Measurements from ENCODE around the gene SPDEF.

SPDEF gene

GRCh38 chr6:34544776-34545471 lies 11.2 kb downstream of the SPDEF start:
- DNase-seq = peak; percentile 48

DNA sequence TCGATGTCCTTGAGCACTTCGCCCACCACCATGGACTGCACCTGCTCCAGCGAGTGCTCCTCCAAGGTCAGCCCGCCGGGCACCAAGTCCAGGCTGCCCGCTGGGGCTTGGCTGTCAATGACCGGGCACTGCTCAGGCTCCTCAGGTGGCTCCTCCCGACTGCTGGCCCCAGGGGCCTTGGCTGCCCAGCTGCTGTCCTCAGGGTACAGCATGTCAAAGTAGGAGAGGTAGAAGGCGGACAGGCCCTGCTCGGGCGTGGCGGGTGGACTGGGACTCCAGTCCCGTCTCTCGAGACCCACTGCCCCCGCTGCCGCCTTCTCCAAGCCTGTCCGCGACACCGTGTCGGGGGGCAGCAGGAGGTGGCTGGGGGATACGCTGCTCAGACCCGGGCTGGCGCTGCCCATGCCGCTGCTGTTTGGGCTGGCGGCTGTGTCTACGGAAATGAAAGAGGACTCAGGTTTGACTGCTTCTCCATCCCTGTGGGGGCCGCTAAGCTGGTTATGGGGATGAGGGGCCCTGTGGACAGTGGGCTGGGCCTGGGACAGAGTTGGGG lies 12.0 kb downstream of the SPDEF start:
- DNase-seq = no peak

DNA sequence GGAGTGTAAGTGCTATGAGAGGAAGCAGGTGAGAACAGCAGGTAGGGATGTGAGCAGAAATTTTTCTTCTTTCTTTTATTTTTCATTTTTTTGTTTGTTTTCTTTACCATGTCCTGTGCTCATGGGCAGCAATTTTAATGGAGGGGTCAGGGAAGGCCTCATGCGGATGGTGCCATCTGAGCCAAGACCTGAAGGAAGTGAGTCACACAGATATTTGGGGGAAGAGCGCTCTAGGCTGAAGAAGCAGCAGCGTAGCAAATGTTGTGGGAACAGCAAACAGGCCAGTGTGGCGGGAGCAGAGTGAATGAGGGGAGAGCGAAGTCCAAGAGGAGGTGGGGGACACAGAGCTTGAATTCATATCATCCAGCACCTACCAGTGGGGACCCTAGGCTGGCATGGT lies 12.7 kb downstream of the SPDEF start:
- no peak for DNase-seq

GRCh38 chr6:34540841-34541240 lies 15.3 kb downstream of the SPDEF start:
- no peak for DNase-seq

GRCh38 chr6:34540222-34540621 lies 15.9 kb downstream of the SPDEF start:
- DNase-seq = no peak

GRCh38 chr6:34539181-34539580 lies 16.9 kb downstream of the SPDEF start:
- DNase-seq = no peak

DNA sequence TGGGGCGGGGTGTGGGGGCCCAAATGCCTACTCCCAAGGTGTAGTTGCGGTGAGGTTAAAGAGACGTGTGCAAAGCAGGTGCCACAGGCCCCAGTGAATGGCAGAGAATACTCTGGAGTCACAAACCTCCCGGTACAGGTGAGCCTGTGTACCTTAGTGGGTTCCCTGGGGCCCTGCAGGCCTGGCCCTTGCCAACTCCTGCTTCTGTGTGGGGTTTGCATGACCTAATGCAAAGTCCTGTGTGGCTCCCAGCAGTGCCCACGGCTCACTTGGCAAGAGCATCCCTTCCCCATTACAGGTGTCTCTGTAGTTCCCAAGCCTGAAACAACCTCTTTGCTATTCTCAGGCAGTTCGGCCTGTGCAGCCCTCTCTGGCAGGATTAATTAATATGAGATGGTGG lies 17.5 kb downstream of the SPDEF start:
- no peak for DNase-seq

DNA sequence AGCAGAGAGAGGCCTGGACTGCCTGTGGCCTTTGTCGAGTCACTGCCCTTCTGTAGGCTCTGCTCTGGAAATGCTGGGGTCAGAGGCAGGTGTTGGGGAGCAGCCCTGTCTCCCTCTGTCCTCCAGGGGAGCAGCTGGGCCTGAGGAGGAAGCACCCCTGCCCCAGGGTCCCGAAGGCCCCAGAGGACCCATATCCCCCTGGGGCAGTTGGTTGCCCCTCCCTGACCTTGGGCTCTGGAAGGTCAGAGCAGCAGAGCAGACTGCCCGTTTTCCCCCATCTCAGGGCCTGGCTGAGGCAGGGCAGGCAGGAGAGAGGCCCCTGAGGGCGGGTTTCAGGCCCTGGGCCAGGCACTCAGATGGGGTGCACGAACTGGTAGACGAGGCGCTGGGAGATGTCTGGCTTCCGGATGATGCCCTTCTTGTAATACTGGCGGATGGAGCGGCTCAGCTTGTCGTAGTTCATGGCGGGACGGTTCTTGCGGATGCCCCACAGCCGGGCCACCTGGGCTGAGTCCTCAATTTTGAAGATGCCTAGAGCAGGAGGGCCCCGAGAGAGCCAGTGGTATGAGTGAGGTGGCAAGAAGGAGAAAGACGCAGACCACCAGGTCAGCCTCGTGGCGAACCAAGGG lies 18.1 kb downstream of the SPDEF start:
- DNase-seq = no peak

- no peak for DNase-seq
Observed at GRCh38 chr6:34536959-34537848, 18.9 kb downstream of the SPDEF start.

DNA sequence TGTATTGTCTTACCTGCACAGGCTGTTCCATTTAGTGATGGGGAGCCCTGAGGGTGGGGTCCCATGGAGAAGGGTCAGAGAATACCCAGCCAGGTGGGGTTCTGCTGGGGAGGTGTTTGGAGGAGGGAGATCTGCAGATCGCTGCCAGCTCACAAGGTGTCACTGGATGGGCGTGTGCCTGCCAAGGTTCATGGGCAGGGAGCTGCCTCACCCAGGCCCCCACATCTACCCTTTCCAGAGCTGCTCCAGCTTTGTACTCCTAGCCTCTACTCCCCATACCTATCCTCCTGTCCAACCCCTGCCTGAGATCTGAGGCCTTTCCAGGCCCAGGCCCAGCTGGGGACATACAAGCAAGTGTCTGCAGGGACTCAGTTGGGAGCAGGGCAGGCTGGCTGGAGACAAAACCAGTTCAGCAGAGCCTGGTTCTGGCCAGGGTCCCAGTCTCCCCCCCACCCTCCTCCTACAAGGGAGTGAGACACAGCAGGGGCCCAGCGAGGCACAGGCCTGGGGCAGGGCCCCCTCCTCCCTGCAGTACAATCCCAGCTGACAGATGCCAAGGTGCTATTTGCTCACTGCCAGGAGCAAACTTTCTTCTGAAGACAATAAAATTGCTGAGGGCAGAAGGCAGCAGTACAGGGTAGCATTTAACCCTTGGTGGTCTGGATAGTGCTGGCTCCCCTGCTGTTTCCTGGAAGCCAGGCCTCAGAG lies 19.7 kb downstream of the SPDEF start:
- DNase-seq = no peak

GRCh38 chr6:34535646-34536045 lies 20.5 kb downstream of the SPDEF start:
- DNase-seq = no peak

- no peak for DNase-seq
Observed at GRCh38 chr6:34535199-34535598, 20.9 kb downstream of the SPDEF start.

DNA sequence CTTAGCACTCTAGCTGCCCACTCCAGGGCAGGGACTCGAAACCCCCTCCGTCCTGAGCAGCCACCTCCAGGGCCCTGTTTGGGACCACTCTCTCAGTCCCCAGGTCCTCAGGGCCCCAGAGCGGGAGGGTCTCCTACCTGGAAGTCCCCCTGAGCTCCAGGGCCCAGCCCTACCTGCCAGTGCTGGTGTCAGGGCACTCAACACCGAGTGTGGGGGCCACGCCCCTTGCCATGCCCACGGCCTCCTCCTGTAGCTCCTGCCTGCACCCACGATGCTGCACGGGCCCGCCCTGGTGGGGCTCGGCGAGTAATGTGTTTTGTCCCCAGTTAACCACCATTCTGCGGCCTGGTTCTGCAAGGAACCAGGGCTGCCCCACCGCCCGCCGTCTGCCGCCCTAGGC lies 21.5 kb downstream of the SPDEF start:
- no peak for DNase-seq

DNA sequence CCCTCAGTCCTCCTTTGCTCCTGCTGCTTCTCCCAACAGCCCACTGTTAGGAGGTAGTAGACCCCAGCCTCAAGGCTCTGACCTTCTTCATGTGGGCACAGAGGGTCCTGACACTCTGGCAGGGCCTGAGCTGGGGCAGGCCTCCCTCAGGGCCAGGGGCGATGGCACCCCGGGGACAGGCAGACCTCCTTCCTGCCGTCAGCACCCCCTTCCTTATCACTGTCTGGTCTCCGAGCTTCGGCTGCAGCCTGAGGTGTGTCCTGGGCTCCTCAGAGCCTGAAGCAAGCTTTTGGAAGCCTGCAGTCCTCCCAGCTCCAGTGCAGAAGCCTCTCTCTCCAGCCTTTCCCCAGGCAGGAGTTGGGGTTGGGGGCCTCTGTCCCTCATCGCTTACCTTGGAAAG lies 22.0 kb downstream of the SPDEF start:
- no peak for DNase-seq

DNA sequence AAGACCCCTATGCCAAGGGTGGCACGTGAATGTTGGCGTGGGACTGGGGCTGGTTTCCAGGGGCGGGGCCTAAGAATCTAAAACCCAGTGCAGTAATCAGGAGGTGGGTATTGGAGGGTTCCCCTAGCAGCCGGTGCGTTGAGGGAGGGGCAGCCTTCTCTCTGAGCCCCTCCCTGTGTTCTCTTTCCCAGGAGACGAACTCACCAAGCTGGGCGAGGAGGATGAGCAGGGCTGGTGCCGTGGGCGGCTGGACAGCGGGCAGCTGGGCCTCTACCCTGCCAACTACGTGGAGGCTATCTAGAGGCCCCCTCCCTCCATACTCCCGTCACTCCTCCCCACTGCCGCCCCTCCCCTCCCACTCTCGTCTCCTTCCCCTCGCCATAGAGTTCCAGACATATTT lies 23.9 kb downstream of the SPDEF start:
- DNase-seq = no peak

DNA sequence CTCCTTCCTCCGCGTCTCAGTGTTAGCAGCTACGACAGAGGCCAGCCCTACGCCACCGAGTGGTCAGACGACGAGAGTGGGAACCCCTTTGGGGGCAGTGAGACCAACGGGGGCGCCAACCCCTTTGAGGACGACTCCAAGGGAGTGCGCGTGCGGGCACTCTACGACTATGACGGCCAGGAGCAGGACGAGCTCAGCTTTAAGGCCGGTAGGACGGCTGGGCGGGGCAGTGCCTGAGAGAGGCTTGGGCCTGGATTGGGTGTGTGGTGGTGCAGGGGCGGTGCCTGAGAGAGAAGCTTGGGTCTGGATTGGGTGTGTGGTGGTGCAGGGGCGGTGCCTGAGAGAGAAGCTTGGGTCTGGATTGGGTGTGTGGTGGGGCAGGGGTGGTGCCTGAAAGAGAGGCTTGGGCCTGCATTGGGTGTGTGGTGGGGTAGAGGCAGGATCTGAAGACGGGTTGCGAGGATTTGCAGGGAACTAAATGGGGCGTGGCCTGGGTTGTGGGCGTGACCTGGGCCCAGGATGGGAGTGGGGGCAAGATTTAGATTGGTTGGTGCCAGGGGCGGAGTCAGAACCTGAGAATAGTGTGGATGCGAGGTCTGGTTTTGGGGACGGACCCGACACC lies 24.4 kb downstream of the SPDEF start:
- DNase-seq = peak; percentile 78

DNA sequence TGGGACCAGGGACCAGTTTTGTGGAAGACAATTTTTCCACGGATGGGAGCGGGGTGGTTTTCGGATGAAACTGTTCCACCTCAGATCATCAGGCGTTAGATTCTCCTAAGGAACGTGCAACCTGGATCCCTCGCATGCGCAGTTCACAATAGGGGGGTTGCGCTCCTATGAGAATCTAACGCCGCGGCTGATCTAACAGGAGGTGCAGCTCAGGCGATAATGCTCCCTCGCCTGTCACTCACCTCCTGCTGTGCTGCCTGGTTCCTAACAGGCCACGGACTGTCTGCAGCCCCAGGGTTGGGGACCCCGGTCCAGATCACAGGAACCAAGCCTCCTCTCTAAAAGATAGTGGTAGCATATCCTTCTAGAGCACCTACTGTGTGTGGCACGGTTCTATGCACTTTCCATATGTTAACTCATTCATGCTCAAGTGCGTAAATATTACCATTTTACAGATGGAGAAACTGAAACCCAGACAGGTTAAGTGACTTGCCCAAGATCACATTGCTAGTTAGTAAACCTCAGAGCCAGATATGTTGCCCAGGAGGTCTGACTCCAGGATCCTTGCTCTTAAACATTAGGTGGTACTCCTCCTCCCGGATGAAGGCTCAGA lies 25.3 kb downstream of the SPDEF start:
- no peak for DNase-seq

- no peak for DNase-seq
Observed at GRCh38 chr6:34529665-34530327, 26.3 kb downstream of the SPDEF start.

GRCh38 chr6:34528996-34529664 lies 27.0 kb downstream of the SPDEF start:
- no peak for DNase-seq
